ENCODE results near the gene PTPN9.

GRCh38 chr15:75570126-75570845 is 8.8 kb downstream of the PTPN9 start:
- TF ChIP-seq CTCF (IDR thresholded peaks at IDR 0.05 in 4 of 5, conservative IDR thresholded peaks at IDR 0.05 in 1 of 5), result no peak
- no peak for TF ChIP-seq POLR2A (IDR thresholded peaks at IDR 0.05)

All from gastrocnemius medialis (tissue), 4 donors.